ENCODE results near the gene PRR33.

PRR33 gene

GRCh38 chr11:1845561-1846452, 45.9 kb downstream of the PRR33 start:
- H3K9me3 ChIP-seq (ENCODE audit: control extremely low read depth in 1 of 5, control insufficient read depth in 4 of 5, insufficient read depth in 2 of 5, low read depth in 1 of 5, low read length in 4 of 5) = no peaks in the 10 kb centered on the region
- no peaks in the 10 kb centered on the region for H3K27me3 ChIP-seq (replicated peaks in 2 of 5; ENCODE audit: control insufficient read depth in 4 of 5, insufficient read depth in 5 of 5, low read length in 4 of 5)
- ChIA-PET CTCF (interaction anchor here (0.9 to 4.5 kb wide), 8 partner anchors 10 to 193 kb away, joined by 3 to 18 read pairs (median 4); partner anchors contain the start of gene SYT8), POLR2A (no interaction called here)
- no peaks in the 10 kb centered on the region for H3K36me3 ChIP-seq (ENCODE audit: control insufficient read depth in 4 of 4, insufficient read depth in 4 of 4, low read length in 3 of 4)
- WGBS (ENCODE audit: insufficient coverage) = 75% methylated on average over 15 of the region's 21 CpGs
- peak in 2 of 3 donors; percentile 30 to 42 for DNase-seq
- H3K4me1 ChIP-seq (ENCODE audit: control extremely low read depth in 1 of 4, control insufficient read depth in 4 of 4, insufficient read depth in 4 of 4, low read length in 3 of 4) = peaks cover 8 to 76% (median 46%) of the 10 kb centered on the region in 4 experiments
- H3K4me3 ChIP-seq (ENCODE audit: control insufficient read depth in 1 of 7, extremely low read depth in 1 of 7, insufficient read depth in 4 of 7, low read depth in 2 of 7, low read length in 6 of 7) = peak overlapping the region in 2 of 7 experiments; percentile 10 to 42
- no peak overlapping the region for H3K27ac ChIP-seq (ENCODE audit: insufficient read depth in 1 of 2, low read depth in 1 of 2, low read length in 2 of 2, poor library complexity in 1 of 2, severe bottlenecking in 2 of 2)

- Histone ChIP-seq H3K27ac (ENCODE audit: insufficient read depth in 1 of 2, low read depth in 1 of 2, low read length in 2 of 2, poor library complexity in 1 of 2, severe bottlenecking in 2 of 2) (peak overlapping the region in 1 of 2 experiments; percentile 20), H3K27me3 (replicated peaks in 2 of 5; ENCODE audit: control insufficient read depth in 4 of 5, insufficient read depth in 5 of 5, low read length in 4 of 5) (no peaks in the 10 kb centered on the region), H3K4me1 (ENCODE audit: control extremely low read depth in 1 of 4, control insufficient read depth in 4 of 4, insufficient read depth in 4 of 4, low read length in 3 of 4) (peaks cover 8 to 76% (median 48%) of the 10 kb centered on the region in 4 experiments), H3K9me3 (ENCODE audit: control extremely low read depth in 1 of 5, control insufficient read depth in 4 of 5, insufficient read depth in 2 of 5, low read depth in 1 of 5, low read length in 4 of 5) (no peaks in the 10 kb centered on the region), H3K36me3 (ENCODE audit: control insufficient read depth in 4 of 4, insufficient read depth in 4 of 4, low read length in 3 of 4) (no peaks in the 10 kb centered on the region), H3K4me3 (ENCODE audit: control insufficient read depth in 1 of 7, extremely low read depth in 1 of 7, insufficient read depth in 4 of 7, low read depth in 2 of 7, low read length in 6 of 7) (peak overlapping the region in 2 of 7 experiments; percentile 10 to 42)
- no peak for DNase-seq
- 80% methylated on average over 1 of the region's 1 CpG for WGBS (ENCODE audit: insufficient coverage)
- POLR2A ChIA-PET = no interaction called here
- CTCF ChIA-PET = interaction anchor here (1.5 to 1.6 kb wide), 2 partner anchors 37 to 156 kb away, joined by 6 to 7 read pairs; no protein-coding TSS in a partner anchor
Observed at GRCh38 chr11:1845095-1845429, 46.6 kb downstream of the PRR33 start.

GRCh38 chr11:1844221-1845094, 47.2 kb downstream of the PRR33 start:
- peak; percentile 49 to 88 (median 70) for DNase-seq
- Histone ChIP-seq H3K36me3 (ENCODE audit: control insufficient read depth in 4 of 4, insufficient read depth in 4 of 4, low read length in 3 of 4) (no peaks in the 10 kb centered on the region), H3K4me3 (ENCODE audit: control insufficient read depth in 1 of 7, extremely low read depth in 1 of 7, insufficient read depth in 4 of 7, low read depth in 2 of 7, low read length in 6 of 7) (peak overlapping the region in 3 of 7 experiments; percentile 2 to 52 (median 32)), H3K27ac (ENCODE audit: insufficient read depth in 1 of 2, low read depth in 1 of 2, low read length in 2 of 2, poor library complexity in 1 of 2, severe bottlenecking in 2 of 2) (peak overlapping the region in 1 of 2 experiments; percentile 40), H3K27me3 (replicated peaks in 2 of 5; ENCODE audit: control insufficient read depth in 4 of 5, insufficient read depth in 5 of 5, low read length in 4 of 5) (no peaks in the 10 kb centered on the region), H3K4me1 (ENCODE audit: control extremely low read depth in 1 of 4, control insufficient read depth in 4 of 4, insufficient read depth in 4 of 4, low read length in 3 of 4) (peaks cover 8 to 76% (median 50%) of the 10 kb centered on the region in 4 experiments), H3K9me3 (ENCODE audit: control extremely low read depth in 1 of 5, control insufficient read depth in 4 of 5, insufficient read depth in 2 of 5, low read depth in 1 of 5, low read length in 4 of 5) (no peaks in the 10 kb centered on the region)
- ChIA-PET CTCF (no interaction called here), POLR2A (no interaction called here)
- WGBS (ENCODE audit: insufficient coverage) = 0% methylated on average over 15 of the region's 23 CpGs

GRCh38 chr11:1843796-1844195, 47.9 kb downstream of the PRR33 start:
- Histone ChIP-seq H3K4me1 (ENCODE audit: control extremely low read depth in 1 of 4, control insufficient read depth in 4 of 4, insufficient read depth in 4 of 4, low read length in 3 of 4) (peaks cover 8 to 82% (median 55%) of the 10 kb centered on the region in 4 experiments), H3K27me3 (replicated peaks in 2 of 5; ENCODE audit: control insufficient read depth in 4 of 5, insufficient read depth in 5 of 5, low read length in 4 of 5) (no peaks in the 10 kb centered on the region), H3K27ac (ENCODE audit: insufficient read depth in 1 of 2, low read depth in 1 of 2, low read length in 2 of 2, poor library complexity in 1 of 2, severe bottlenecking in 2 of 2) (peak overlapping the region in 1 of 2 experiments; percentile 40), H3K4me3 (ENCODE audit: control insufficient read depth in 1 of 7, extremely low read depth in 1 of 7, insufficient read depth in 4 of 7, low read depth in 2 of 7, low read length in 6 of 7) (peak overlapping the region in 1 of 7 experiments; percentile 52), H3K36me3 (ENCODE audit: control insufficient read depth in 4 of 4, insufficient read depth in 4 of 4, low read length in 3 of 4) (no peaks in the 10 kb centered on the region), H3K9me3 (ENCODE audit: control extremely low read depth in 1 of 5, control insufficient read depth in 4 of 5, insufficient read depth in 2 of 5, low read depth in 1 of 5, low read length in 4 of 5) (no peaks in the 10 kb centered on the region)
- 49% methylated on average over 7 of the region's 8 CpGs for WGBS (ENCODE audit: insufficient coverage)
- DNase-seq = no peak
- ChIA-PET CTCF (interaction anchor here (1.9 kb wide), 1 partner anchor 8 kb away, joined by 6 read pairs; the partner anchor contains the start of gene LSP1), POLR2A (no interaction called here)

- Histone ChIP-seq H3K4me3 (ENCODE audit: control insufficient read depth in 1 of 7, extremely low read depth in 1 of 7, insufficient read depth in 4 of 7, low read depth in 2 of 7, low read length in 6 of 7) (no peak overlapping the region), H3K9me3 (ENCODE audit: control extremely low read depth in 1 of 5, control insufficient read depth in 4 of 5, insufficient read depth in 2 of 5, low read depth in 1 of 5, low read length in 4 of 5) (no peaks in the 10 kb centered on the region), H3K27ac (ENCODE audit: insufficient read depth in 1 of 2, low read depth in 1 of 2, low read length in 2 of 2, poor library complexity in 1 of 2, severe bottlenecking in 2 of 2) (no peak overlapping the region), H3K4me1 (ENCODE audit: control extremely low read depth in 1 of 4, control insufficient read depth in 4 of 4, insufficient read depth in 4 of 4, low read length in 3 of 4) (peaks cover 8 to 89% (median 61%) of the 10 kb centered on the region in 4 experiments), H3K36me3 (ENCODE audit: control insufficient read depth in 4 of 4, insufficient read depth in 4 of 4, low read length in 3 of 4) (no peaks in the 10 kb centered on the region), H3K27me3 (replicated peaks in 2 of 5; ENCODE audit: control insufficient read depth in 4 of 5, insufficient read depth in 5 of 5, low read length in 4 of 5) (no peaks in the 10 kb centered on the region)
- WGBS (ENCODE audit: insufficient coverage) = 84% methylated on average over 9 of the region's 11 CpGs
- ChIA-PET CTCF (interaction anchor here (1.9 kb wide), 1 partner anchor 9 kb away, joined by 6 read pairs; the partner anchor contains the start of gene LSP1), POLR2A (interaction anchor here (0.7 kb wide), 1 partner anchor 47 kb away, joined by 4 read pairs; no protein-coding TSS in a partner anchor)
- no peak for DNase-seq
Observed at GRCh38 chr11:1843098-1843473, 48.6 kb downstream of the PRR33 start.

GRCh38 chr11:1842149-1843097, 49.3 kb downstream of the PRR33 start:
- ChIA-PET POLR2A (interaction anchor here (0.7 kb wide), 1 partner anchor 48 kb away, joined by 4 read pairs; no protein-coding TSS in a partner anchor), CTCF (interaction anchor here (1.0 to 1.9 kb wide), 2 partner anchors 10 to 190 kb away, joined by 3 to 6 read pairs; partner anchors contain the start of gene LSP1)

More at GRCh38 chr11:1842149-1843097, 49.3 kb downstream of the PRR33 start:
- WGBS (ENCODE audit: insufficient coverage) = 97% methylated on average over 25 of the region's 29 CpGs
- DNase-seq = no peak
- Histone ChIP-seq H3K27ac (ENCODE audit: insufficient read depth in 1 of 2, low read depth in 1 of 2, low read length in 2 of 2, poor library complexity in 1 of 2, severe bottlenecking in 2 of 2) (no peak overlapping the region), H3K27me3 (replicated peaks in 2 of 5; ENCODE audit: control insufficient read depth in 4 of 5, insufficient read depth in 5 of 5, low read length in 4 of 5) (no peaks in the 10 kb centered on the region), H3K4me1 (ENCODE audit: control extremely low read depth in 1 of 4, control insufficient read depth in 4 of 4, insufficient read depth in 4 of 4, low read length in 3 of 4) (peaks cover 8 to 94% (median 67%) of the 10 kb centered on the region in 4 experiments), H3K36me3 (ENCODE audit: control insufficient read depth in 4 of 4, insufficient read depth in 4 of 4, low read length in 3 of 4) (no peaks in the 10 kb centered on the region), H3K9me3 (ENCODE audit: control extremely low read depth in 1 of 5, control insufficient read depth in 4 of 5, insufficient read depth in 2 of 5, low read depth in 1 of 5, low read length in 4 of 5) (no peaks in the 10 kb centered on the region), H3K4me3 (ENCODE audit: control insufficient read depth in 1 of 7, extremely low read depth in 1 of 7, insufficient read depth in 4 of 7, low read depth in 2 of 7, low read length in 6 of 7) (no peak overlapping the region)
